NT2/D1 (cell line): ENCODE results near the gene UCN3.

Source experiments
- SUZ12 ChIP-seq: IDR thresholded peaks from 2 replicates; pipeline ENCODE4 v1.6.1; 2011; ENCODE audit not compliant: insufficient read length, insufficient read depth; ENCODE audit errors: extremely low read depth
- YY1 ChIP-seq: IDR thresholded peaks from 2 replicates; pipeline ENCODE4 v1.6.1; 2011; ENCODE audit not compliant: insufficient read length, insufficient read depth
- ZNF274 ChIP-seq: IDR thresholded peaks from 2 replicates; pipeline ENCODE4 v1.6.1; 2011; ENCODE audit warnings: mild to moderate bottlenecking, low read depth, low read length

DNA sequence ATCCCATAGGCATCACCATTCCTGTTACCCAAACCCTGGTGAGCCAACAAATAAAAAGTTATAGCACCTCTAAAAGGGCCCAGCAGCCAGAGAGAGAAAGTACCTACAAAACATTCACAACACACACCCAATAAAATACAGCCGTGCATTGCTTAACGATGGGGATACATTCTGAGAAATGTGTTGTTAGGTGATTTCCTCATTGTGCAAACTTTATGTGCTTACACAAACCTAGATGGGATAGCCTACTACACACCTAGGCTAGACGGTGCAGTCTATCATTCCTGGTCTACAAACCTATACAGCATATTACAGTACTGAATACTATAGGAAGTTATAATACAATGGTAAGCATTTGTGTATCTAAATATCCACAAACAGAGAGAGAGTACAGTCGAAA, 44.9 kb upstream of the UCN3 start:
- TF ChIP-seq ZNF274 (no peak), SUZ12 (no peak), YY1 (no peak)
